HG03103 (cell line): Measurements from ENCODE around the gene ZFAND3.

Experiments
- ATAC-seq: cut with Tn5 transposase; IDR thresholded peaks from one replicate; pipeline ENCODE4 v1.9.1; 2021; ENCODE audit warnings: low read depth; ENCODE audit not compliant: unreplicated experiment

Gene ZFAND3

DNA sequence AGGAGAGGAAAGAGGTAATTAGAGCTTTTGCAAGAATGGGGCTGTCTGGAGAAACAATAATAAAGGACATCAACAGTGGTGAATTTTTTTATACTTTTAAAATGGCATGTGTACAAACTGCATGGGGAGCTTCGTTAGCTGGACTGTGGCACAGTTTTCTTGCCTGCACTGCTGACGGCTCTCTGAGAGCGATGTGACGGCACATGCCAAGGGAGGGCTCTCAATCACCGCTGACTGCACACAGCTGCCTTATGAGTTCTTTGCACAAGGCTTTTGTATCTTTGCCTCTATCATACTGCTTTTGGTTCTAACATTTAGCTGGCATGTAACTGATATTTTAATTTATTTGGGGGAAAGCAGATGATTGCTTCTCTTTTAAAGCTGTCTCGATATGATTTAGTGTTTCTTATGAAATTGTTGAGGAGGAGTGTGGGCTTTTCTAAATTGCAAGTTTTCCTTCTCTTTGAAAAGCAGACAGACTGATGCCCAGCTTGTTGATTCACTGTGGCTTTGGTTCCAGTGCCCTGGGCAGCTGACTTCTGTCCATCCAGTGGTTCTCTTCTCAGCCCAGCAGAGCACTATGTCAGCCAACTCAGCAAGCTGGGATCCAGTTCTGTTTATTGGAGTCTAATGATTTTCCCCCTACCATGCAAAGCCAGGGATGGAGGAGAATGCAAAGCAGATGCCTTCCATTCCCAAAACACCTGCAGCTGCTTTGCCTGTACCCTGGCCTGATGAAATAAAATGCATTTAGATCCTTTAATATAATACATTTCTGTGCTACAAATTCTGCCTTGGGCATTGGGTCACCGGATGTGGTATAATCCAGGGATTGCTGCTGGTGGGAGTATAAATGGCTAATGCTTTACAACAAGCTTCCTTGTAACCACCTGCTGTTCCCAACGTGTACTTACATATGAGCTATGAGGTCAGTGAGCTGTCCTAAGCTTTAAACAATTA, 323.9 kb downstream of the ZFAND3 start:
- ATAC-seq = no peak

GRCh38 chr6:38144365-38144945, 324.9 kb downstream of the ZFAND3 start:
- no peak for ATAC-seq

- no peak for ATAC-seq
Measured at GRCh38 chr6:38146021-38146733, 326.6 kb downstream of the ZFAND3 start.

GRCh38 chr6:38146734-38147027, 327.2 kb downstream of the ZFAND3 start:
- ATAC-seq = no peak

- ATAC-seq = no peak
Measured at GRCh38 chr6:38148606-38149005, 329.1 kb downstream of the ZFAND3 start.

GRCh38 chr6:38149531-38149930, 330.0 kb downstream of the ZFAND3 start:
- no peak for ATAC-seq

DNA sequence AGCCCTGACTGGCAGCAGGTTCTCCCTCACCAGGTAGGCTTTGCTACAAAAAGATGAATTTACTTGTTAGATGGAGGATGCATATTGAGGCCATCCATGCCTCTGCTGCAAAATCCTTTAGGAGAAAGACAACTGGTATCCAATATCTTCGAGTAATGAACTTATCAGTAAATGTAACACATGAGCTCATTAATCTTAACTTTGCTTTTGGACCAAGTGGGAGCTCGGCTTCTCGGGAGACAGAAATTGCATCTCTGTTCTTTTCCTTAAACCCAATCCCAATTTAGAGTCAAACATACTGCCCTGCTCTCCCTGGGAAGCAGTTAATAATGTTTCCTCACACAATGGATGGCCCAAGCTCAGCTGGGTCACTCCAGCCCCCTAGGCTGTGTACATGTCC, 330.5 kb downstream of the ZFAND3 start:
- ATAC-seq = no peak

DNA sequence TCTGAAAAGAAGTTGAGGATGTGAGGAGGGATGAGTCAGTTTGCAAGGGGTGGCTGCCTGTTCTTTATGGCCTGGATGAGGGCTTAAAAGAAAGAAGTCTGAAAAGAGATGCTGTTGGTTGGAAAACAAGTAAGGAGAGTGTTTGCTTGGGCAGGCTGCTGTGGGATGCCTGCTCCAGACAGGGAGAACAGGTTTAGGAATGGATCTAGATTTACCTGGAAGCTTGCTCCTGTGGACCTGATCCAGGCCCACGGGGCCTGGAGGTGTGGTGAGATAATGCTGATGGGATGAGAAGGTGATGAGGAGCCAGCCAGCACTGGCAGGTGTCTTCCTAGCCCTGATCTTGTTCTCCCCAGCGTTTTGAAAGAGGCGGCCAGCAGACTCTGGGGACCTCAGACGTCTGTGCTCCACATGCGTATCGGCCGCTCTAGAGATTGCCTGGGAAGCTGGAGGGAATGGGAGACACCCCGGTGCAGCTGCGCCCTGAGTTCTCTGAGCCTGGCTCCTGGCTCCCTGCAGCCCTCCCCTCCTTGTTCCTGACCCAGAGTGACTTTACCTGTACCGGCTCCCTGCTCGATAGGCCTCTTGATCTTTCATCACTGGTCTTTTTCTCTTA, 331.3 kb downstream of the ZFAND3 start:
- ATAC-seq = no peak

DNA sequence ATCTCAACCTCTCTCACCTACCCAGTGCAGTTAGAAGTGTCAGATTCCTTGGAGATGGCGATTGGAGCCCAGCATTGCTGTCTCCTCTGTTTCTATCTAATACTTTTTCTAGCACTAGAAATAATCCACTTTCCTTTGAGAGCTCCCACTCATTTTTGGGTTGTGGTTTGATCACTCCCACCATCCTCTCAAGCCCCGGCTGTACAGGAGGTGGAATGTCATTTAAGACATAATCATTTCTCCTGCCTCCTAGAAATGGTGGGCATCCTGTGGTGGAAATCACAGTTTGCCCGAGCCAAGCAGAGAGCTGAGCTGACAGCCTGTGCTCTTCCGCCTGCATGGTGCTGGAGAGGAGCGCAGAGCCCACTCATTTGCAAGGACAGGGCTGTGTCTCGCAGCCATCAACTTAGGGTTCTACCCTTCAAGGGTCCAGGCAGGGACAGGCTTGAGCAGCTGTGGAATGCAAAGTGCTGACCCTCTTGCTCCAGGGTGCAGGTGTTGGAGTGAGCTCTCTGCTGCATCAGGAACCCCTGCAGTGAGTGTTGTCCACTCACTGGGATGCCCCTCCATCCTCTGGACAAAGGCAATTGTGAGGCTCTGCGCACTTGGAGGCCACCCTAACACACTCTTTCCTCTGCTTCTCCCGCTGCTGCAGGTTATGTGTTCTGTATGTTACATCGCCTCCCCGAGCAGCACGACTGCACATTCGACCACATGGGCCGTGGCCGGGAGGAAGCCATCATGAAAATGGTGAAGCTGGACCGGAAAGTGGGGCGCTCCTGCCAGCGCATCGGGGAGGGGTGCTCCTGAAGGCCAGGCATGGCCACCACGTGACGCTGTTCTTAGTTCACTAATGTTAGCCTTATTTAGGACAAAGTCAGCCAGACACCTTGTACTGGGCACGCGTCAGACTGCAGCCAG, 332.3 kb downstream of the ZFAND3 start:
- ATAC-seq = no peak

DNA sequence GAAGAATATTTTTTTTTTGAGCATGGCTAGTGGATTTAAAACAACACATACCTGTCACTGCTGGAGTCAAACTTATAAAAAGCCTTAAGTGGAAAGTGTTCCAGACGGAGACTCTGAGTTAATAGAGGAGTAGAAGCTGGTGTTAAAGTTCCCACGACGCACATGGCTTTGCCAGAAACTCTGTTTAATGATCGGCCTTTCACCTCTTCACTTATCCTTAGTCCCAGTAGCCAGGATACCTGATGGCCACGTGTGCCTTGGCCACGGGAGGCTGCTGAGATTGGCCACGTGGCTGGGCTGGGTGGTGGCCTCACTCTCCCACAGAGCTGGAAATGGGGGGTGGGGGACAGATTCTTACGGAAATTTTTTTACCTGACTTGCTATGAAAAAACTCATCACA, 333.1 kb downstream of the ZFAND3 start:
- no peak for ATAC-seq

- no peak for ATAC-seq
Measured at GRCh38 chr6:38153076-38153797, 333.7 kb downstream of the ZFAND3 start.

DNA sequence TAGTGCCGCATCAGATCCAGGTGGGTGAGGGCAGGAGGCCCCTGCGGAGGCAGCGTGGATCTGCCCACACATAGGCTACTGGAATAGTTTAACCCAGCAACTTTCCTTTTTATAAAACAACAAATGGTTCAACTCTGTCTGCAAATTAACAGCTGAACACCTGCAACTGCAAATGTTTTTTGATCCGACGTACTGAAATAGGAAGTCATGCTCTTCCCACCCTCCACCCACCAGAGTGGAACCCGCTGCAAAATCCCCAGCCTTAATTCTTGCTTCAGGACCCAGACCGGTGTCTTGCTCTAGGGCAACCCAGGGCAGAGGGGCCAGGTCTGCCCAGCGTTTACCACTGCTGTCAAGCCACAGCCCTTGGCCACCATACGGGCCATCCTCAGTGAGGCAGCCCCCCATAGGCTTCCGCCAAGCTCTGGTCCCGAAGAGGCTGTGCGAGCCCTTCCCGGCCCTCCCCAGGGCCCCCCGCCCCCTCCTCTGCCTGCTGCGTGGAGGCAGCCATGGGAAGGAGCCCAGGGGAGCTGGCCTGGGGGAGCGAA, 334.3 kb downstream of the ZFAND3 start:
- no peak for ATAC-seq

GRCh38 chr6:38154731-38155130, 335.2 kb downstream of the ZFAND3 start:
- ATAC-seq = no peak

DNA sequence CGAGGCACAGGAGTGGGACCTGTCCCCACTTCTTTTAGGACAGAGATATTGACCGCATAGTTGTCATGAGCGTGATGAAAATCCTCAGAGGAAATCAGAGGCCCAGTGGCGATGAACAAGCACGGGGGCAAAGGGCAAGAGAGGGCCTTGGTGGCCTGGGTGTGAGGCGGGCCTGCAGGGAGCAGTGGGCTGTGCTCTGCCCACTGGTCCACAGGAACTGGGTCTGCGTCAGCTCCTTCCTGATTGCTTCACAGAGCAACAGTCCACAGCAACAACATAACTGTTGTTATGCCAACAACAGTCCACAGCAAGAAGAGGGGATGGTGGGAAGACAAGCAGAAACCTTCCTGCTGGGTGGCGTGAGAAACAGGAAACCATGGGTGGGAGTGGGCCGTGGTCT, 335.6 kb downstream of the ZFAND3 start:
- ATAC-seq = no peak

- no peak for ATAC-seq
Measured at GRCh38 chr6:38155621-38156204, 336.2 kb downstream of the ZFAND3 start.

DNA sequence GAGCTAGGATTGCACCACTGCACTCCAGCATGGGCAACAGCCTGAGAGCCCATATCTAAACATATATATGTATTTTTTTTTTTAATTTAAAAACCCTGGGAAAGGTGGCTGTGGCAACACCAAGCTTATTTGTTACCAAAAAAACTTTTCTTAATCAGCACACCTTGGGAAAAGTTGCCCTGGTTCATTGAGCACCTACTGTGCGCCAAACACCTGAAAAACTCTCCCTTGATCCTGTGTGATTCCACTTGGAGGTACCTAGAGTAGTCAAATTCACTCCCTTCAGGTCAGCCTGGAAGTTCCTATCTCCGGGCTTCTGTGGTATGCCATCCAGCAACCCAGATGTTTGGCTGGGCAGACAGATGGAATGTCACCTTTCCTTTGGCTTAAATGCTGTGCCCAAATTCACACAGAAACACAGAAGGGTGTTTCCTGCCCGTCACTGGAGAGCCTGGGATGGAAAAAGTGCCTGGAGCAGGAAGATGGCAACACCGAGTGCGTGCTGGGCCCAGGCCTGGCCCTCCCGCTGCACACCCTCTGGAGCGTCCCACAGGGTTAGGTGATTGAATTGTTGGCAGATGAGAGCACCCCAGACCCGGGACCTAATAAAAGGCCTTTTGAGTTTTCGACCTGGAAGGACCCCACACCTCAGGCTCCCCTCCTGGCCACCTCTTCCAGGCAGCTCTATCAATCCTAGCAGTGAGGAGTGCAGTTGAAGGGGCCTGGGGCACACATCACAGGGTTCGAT, 337.5 kb downstream of the ZFAND3 start:
- no peak for ATAC-seq

DNA sequence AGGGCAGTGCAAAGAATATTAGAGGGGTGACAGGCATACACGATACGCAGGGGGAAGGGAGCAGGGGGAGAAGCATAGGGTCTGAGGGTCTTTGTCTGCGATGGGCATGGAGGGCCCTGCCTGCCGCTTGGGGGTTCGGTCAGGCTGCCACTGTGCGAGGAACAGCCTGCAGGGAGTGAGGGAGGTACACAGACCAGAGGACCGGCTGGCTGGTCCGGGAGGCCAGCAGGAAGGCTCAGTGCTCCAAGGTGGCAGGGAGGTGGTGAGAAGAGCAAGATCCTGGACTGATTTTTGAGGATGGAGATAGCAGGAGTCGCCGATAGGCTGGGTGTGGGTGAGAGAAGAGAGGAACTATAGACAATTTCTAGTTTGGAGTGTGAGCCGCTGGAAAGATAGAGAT, 338.4 kb downstream of the ZFAND3 start:
- ATAC-seq = no peak

DNA sequence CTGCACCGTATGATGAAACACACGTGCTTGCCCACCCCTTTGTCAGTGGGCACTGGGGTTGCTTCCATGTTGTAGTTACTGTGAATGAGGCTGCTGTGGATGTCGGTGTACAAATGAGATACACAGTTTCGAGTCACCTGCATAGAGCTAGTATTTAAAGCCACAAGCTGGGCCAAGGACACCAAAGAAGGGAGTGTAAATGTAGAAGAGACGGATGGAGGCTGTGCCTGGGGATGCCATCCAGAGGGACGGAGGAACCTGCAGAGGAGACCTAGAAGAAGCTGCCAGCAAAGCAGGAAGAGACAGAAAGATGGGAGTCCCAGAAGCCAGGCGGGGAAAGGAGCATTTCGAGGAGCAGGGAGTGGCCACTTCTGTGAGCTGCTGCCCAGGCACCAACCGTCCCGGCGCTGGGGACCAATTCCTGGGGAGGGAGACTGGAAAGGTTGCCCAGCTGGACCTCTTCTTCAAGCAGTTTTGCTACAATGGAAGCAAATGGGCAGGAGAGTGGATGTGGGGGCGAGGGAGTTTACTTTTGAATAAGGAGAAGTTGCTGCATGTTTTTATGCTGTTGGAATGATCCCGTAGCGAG, 339.3 kb downstream of the ZFAND3 start:
- ATAC-seq = no peak
